Fibroblast of mammary gland (primary cell): ENCODE data around the gene C1QTNF1.

ENCODE experiments used
- DNase-seq: peaks from one replicate; pipeline ENCODE4 v3.0.0-alpha.2; 2010; ENCODE audit warnings: low read depth
- H3K4me3 ChIP-seq: 2 replicates; pipeline ENCODE4 v1.5.1; 2011; ENCODE audit warnings: low read depth, mild to moderate bottlenecking, low read length, moderate library complexity; ENCODE audit not compliant: control insufficient read depth
- CTCF ChIP-seq: conservative IDR thresholded peaks from 2 replicates; pipeline ENCODE4 v1.5.1; 2011; ENCODE audit warnings: low read depth, low read length, inconsistent platforms; ENCODE audit not compliant: control insufficient read depth, insufficient read depth

Gene C1QTNF1

GRCh38 chr17:79062691-79063090 is 38.7 kb downstream of the C1QTNF1 start:
- no peak for DNase-seq
- no peak for TF ChIP-seq CTCF

GRCh38 chr17:79064026-79064425 is 40.1 kb downstream of the C1QTNF1 start:
- TF ChIP-seq CTCF: no peak
- DNase-seq: no peak
- no peak overlapping the region for H3K4me3 ChIP-seq

More at GRCh38 chr17:79062691-79063090, 38.7 kb downstream of the C1QTNF1 start:
- H3K4me3 ChIP-seq: no peak overlapping the region

- no peak overlapping the region for H3K4me3 ChIP-seq
- TF ChIP-seq CTCF: peak; percentile 55
- DNase-seq: peak; percentile 54
Measured at GRCh38 chr17:79065105-79065670, 41.2 kb downstream of the C1QTNF1 start.

GRCh38 chr17:79066963-79067362 is 43.0 kb downstream of the C1QTNF1 start:
- TF ChIP-seq CTCF: no peak
- no peak overlapping the region for H3K4me3 ChIP-seq
- DNase-seq: no peak

- no peak for TF ChIP-seq CTCF
- no peak for DNase-seq
- no peak overlapping the region for H3K4me3 ChIP-seq
Measured at GRCh38 chr17:79070266-79070880, 46.4 kb downstream of the C1QTNF1 start.

- no peak for TF ChIP-seq CTCF
- no peak overlapping the region for H3K4me3 ChIP-seq
- no peak for DNase-seq
Measured at GRCh38 chr17:79071161-79071740, 47.3 kb downstream of the C1QTNF1 start.
